HT1080 (cell line): Measurements from ENCODE around the gene MRGPRX3. TPM values are rescaled to one million over a fixed set of nuclear protein-coding genes. Genes with fewer than 3 reads are reported as not detected.

Experiments used
- DNase-seq: peaks from one replicate; pipeline ENCODE4 v3.0.0-alpha.2; 2015; ENCODE audit warnings: low read depth
- small RNA-seq: library from RNA; depleted of rRNA; stranded (forward); fragments of <200 nt; gene quantifications from one replicate; pipeline ENCODE3, GENCODE V24; 2014
- total RNA-seq: library from RNA; depleted of rRNA; stranded (reverse); fragments of >200 nt; shearing (Covaris generic); gene quantifications from 2 replicates; pipeline ENCODE4 v1.2.3, GENCODE V29; 2014; rRNA removed

MRGPRX3 gene
- total RNA-seq, 1 experiment from 2014 or later = 0.93 TPM

DNA sequence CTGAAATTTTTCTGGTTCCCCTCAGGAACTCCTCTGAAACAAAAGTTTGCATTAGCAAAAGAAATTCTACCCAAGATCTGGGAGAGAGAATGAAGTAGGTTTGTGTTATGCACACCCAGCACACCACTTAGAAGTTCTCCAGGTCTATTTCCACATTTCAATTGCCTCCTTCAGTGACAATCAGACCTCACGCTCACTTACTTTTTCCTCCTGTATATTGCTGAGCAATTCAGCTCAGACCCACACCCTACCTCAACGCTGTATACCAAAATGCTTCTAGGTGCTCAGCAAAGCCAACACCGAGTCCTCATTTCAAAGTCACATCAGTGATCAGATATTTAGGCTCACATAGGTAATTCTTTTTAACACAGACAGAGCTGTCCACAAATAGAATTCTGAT is 19.2 kb downstream of the MRGPRX3 start:
- DNase-seq = no peak

DNA sequence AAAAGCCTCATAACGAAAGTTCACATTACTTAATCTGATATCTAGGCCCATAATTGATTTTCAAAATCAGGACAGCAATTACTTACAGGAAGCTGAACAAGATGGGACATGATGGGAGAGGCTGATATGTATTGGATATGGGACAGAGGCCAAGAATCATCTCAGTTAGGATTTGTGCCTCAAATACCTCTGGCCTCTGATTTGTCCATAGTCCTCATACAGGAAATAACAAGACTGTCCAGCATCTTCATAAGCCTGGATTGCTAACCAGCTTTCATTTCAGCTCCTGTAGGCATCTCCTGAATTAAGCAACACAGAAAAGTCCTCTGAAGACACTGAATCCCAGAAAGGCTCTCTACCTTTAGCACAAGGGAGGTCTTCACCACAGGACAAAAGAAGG is 36.0 kb downstream of the MRGPRX3 start:
- no peak for DNase-seq

DNA sequence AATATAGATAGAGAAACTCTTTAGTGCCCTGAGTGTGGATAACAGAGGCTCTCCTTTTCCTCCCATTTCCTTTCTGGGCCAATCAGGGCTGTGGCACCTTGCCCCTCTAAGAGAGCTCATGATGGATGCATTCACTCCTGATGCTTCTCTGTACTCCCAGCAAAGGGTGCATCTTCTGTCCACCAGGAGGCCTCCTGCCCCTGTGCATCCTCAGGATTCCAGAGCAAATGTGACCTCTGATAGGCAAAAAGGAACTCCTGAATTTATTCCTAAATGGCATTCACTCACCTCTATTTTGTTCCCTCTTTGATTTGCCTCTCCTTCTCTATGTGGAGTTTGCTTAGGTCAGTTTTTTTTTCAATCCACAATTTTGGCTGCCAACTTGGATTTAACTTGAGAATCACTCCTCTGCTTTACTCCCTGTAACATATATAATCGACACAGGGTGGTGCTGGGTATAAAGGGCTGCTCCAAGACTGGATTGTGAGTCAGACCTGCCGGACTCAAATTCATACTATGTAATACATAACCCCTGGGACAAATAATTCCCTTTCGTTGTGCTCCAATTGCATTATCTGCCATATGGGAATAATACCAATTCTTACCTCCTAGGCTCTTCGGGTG is 39.1 kb downstream of the MRGPRX3 start:
- DNase-seq = peak; percentile 69

DNA sequence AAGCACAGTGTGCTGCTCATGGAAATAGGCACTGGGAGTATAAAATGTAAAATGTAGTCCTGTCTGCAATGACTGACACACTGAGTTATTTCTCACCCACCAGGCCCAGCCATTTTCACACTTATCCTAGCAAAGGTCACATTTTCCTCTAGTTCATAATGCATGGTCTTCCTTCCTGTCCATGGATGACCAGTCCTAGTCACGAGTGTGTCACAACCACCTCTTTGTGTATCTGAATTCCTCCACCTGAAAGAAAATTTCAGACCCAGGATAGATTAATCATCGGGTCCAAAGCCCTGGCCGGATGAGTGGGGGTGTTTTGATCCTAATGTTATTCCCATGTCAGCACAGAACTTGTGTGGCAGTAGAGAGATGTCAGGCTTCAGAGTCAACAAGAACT is 40.3 kb downstream of the MRGPRX3 start, which contains the start of gene MRGPRX4:
Gene MRGPRX4, plus strand, starts transcription at position 172 of the 400 bp plus-strand sequence. CDS start 420 bp downstream, outside the sequence.
- DNase-seq = peak; percentile 87

DNA sequence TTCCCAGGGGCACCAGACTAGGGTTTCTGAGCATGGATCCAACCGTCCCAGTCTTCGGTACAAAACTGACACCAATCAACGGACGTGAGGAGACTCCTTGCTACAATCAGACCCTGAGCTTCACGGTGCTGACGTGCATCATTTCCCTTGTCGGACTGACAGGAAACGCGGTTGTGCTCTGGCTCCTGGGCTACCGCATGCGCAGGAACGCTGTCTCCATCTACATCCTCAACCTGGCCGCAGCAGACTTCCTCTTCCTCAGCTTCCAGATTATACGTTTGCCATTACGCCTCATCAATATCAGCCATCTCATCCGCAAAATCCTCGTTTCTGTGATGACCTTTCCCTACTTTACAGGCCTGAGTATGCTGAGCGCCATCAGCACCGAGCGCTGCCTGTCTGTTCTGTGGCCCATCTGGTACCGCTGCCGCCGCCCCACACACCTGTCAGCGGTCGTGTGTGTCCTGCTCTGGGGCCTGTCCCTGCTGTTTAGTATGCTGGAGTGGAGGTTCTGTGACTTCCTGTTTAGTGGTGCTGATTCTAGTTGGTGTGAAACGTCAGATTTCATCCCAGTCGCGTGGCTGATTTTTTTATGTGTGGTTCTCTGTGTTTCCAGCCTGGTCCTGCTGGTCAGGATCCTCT is 41.0 kb downstream of the MRGPRX3 start:
- DNase-seq = no peak

Small RNA genes lying within 50 kb of the gene (small RNA-seq; reads per million reads assigned to genes)
- not detected for gene HIGD1AP5

Other genes starting within 250 kb of the MRGPRX3 start
- gene SERGEF, start 119.5 kb upstream of the MRGPRX3 start, total RNA-seq = 23.2 and 30.8 TPM in 2 replicates
- gene TPH1, start 86.3 kb upstream of the MRGPRX3 start, total RNA-seq = 0.27 and 0.58 TPM in 2 replicates
- 50.1 and 51.5 TPM in 2 replicates for gene SAAL1, start 26.5 kb upstream of the MRGPRX3 start, total RNA-seq
- 2.7 and 3.9 TPM in 2 replicates for gene MRGPRX4, start 40.3 kb downstream of the MRGPRX3 start, total RNA-seq
- not detected in 2 replicates for gene SAA4, start 104.2 kb downstream of the MRGPRX3 start, total RNA-seq
- gene SAA2, start 116.1 kb downstream of the MRGPRX3 start, total RNA-seq = 0.29 TPM in 1 of 2 replicates, not detected in the other
- gene SAA1, start 133.7 kb downstream of the MRGPRX3 start, total RNA-seq = 0.69 and 1.7 TPM in 2 replicates
- 18.6 and 19.2 TPM in 2 replicates for gene HPS5, start 189.6 kb downstream of the MRGPRX3 start, total RNA-seq
- 70.3 and 85.8 TPM in 2 replicates for gene GTF2H1, start 190.0 kb downstream of the MRGPRX3 start, total RNA-seq